WTC11 (cell line): ENCODE results near the gene MTG1.

ENCODE experiments used
- ATF1 ChIP-seq: sonication (generic); formaldehyde crosslinking; IDR thresholded peaks from 2 replicates; pipeline ENCODE4 v1.8.1; 2023; ENCODE audit warnings: mild to moderate bottlenecking, moderate library complexity, missing genetic modification reagents
- ELF4 ChIP-seq: sonication (generic); formaldehyde crosslinking; IDR thresholded peaks from 2 replicates; pipeline ENCODE4 v1.8.1; 2022; ENCODE audit warnings: low read depth, mild to moderate bottlenecking, moderate library complexity, missing genetic modification reagents
- ESRRA ChIP-seq: sonication (generic); formaldehyde crosslinking; IDR thresholded peaks from 2 replicates; pipeline ENCODE4 v1.8.1; 2022; ENCODE audit warnings: mild to moderate bottlenecking, missing genetic modification reagents, borderline replicate concordance
- JUN ChIP-seq: sonication (generic); formaldehyde crosslinking; IDR thresholded peaks from 2 replicates; pipeline ENCODE4 v1.8.0; 2023; ENCODE audit warnings: mild to moderate bottlenecking, missing genetic modification reagents
- SP1 ChIP-seq: sonication (generic); formaldehyde crosslinking; conservative IDR thresholded peaks from 2 replicates; pipeline ENCODE4 v1.8.1; 2022; ENCODE audit warnings: missing genetic modification reagents
- TF ChIP-seq, protein P1 (sequence below): fragments of 200-600 bp; IDR thresholded peaks from 2 replicates; pipeline ENCODE4 v1.8.0; 2022; ENCODE audit warnings: antibody characterized with exemption
- TF ChIP-seq, protein P2 (sequence below): sonication (generic); formaldehyde crosslinking; IDR thresholded peaks from 2 replicates; pipeline ENCODE4 v1.8.1; 2022; ENCODE audit warnings: missing genetic modification reagents, borderline replicate concordance
- TF ChIP-seq, protein P3 (sequence below): sonication (generic); formaldehyde crosslinking; IDR thresholded peaks from 2 replicates; pipeline ENCODE4 v1.8.0; 2022; ENCODE audit warnings: mild to moderate bottlenecking, missing genetic modification reagents
- TF ChIP-seq, protein P4 (sequence below): sonication (generic); formaldehyde crosslinking; IDR thresholded peaks from 2 replicates; pipeline ENCODE4 v1.8.1; 2023; ENCODE audit warnings: mild to moderate bottlenecking, missing genetic modification reagents, moderate library complexity
- TF ChIP-seq, protein P5 (sequence below): sonication (generic); formaldehyde crosslinking; IDR thresholded peaks from 2 replicates; pipeline ENCODE4 v1.8.0; 2022; ENCODE audit warnings: mild to moderate bottlenecking, missing genetic modification reagents
- TF ChIP-seq, protein P6 (sequence below): sonication (generic); formaldehyde crosslinking; IDR thresholded peaks from 2 replicates; pipeline ENCODE4 v1.8.0; 2022; ENCODE audit warnings: mild to moderate bottlenecking, missing genetic modification reagents

DNA sequence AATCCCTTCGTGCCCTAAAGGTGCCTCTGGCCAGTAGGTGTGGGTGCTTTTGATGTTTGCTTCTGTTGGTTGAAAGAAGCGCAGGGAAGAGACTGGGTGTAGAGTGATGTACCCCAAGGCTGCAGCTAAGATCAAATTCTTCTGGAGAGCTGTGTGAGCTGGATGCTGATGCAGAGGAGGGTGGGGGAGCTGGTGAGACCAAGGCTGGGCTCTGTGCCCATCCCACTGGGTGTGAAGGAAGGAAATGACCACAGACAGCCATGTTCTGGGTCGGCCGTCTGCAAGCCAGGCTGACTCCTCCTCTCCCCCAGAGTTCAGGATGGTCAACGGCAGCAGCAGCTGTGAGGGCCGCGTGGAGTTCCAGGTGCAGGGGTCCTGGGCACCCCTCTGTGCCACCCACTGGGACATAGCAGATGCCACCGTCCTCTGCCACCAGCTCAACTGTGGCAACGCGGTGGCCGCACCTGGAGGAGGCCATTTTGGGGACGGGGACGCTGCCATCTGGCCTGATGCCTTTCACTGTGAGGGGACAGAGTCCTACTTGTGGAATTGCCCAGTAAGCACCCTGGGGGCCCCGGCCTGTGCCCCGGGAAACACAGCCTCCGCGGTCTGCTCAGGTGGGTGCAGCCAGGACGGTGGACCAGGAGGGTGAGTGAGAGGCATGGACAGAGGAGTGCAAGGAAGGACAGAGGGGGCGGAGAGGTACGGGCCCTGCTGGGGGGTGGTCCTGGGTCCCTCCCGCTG is 64.9 kb downstream of the MTG1 start:
- TF ChIP-seq, protein P1, sequence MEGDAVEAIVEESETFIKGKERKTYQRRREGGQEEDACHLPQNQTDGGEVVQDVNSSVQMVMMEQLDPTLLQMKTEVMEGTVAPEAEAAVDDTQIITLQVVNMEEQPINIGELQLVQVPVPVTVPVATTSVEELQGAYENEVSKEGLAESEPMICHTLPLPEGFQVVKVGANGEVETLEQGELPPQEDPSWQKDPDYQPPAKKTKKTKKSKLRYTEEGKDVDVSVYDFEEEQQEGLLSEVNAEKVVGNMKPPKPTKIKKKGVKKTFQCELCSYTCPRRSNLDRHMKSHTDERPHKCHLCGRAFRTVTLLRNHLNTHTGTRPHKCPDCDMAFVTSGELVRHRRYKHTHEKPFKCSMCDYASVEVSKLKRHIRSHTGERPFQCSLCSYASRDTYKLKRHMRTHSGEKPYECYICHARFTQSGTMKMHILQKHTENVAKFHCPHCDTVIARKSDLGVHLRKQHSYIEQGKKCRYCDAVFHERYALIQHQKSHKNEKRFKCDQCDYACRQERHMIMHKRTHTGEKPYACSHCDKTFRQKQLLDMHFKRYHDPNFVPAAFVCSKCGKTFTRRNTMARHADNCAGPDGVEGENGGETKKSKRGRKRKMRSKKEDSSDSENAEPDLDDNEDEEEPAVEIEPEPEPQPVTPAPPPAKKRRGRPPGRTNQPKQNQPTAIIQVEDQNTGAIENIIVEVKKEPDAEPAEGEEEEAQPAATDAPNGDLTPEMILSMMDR = no peak
- TF ChIP-seq ESRRA (no peak), JUN (CRISPR knock-in tag) (no peak), ELF4 (CRISPR knock-in tag) (no peak), SP1 (CRISPR knock-in tag) (no peak), ATF1 (CRISPR knock-in tag) (no peak)
- TF ChIP-seq, protein P2, sequence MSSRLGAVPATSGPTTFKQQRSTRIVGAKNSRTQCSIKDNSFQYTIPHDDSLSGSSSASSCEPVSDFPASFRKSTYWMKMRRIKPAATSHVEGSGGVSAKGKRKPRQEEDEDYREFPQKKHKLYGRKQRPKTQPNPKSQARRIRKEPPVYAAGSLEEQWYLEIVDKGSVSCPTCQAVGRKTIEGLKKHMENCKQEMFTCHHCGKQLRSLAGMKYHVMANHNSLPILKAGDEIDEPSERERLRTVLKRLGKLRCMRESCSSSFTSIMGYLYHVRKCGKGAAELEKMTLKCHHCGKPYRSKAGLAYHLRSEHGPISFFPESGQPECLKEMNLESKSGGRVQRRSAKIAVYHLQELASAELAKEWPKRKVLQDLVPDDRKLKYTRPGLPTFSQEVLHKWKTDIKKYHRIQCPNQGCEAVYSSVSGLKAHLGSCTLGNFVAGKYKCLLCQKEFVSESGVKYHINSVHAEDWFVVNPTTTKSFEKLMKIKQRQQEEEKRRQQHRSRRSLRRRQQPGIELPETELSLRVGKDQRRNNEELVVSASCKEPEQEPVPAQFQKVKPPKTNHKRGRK (CRISPR knock-in tag) = no peak
- TF ChIP-seq, protein P3, sequence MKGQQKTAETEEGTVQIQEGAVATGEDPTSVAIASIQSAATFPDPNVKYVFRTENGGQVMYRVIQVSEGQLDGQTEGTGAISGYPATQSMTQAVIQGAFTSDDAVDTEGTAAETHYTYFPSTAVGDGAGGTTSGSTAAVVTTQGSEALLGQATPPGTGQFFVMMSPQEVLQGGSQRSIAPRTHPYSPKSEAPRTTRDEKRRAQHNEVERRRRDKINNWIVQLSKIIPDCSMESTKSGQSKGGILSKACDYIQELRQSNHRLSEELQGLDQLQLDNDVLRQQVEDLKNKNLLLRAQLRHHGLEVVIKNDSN = no peak
- TF ChIP-seq, protein P4, sequence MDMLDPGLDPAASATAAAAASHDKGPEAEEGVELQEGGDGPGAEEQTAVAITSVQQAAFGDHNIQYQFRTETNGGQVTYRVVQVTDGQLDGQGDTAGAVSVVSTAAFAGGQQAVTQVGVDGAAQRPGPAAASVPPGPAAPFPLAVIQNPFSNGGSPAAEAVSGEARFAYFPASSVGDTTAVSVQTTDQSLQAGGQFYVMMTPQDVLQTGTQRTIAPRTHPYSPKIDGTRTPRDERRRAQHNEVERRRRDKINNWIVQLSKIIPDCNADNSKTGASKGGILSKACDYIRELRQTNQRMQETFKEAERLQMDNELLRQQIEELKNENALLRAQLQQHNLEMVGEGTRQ (CRISPR knock-in tag) = no peak
- TF ChIP-seq, protein P5, sequence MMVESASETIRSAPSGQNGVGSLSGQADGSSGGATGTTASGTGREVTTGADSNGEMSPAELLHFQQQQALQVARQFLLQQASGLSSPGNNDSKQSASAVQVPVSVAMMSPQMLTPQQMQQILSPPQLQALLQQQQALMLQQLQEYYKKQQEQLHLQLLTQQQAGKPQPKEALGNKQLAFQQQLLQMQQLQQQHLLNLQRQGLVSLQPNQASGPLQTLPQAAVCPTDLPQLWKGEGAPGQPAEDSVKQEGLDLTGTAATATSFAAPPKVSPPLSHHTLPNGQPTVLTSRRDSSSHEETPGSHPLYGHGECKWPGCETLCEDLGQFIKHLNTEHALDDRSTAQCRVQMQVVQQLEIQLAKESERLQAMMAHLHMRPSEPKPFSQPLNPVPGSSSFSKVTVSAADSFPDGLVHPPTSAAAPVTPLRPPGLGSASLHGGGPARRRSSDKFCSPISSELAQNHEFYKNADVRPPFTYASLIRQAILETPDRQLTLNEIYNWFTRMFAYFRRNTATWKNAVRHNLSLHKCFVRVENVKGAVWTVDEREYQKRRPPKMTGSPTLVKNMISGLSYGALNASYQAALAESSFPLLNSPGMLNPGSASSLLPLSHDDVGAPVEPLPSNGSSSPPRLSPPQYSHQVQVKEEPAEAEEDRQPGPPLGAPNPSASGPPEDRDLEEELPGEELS (CRISPR knock-in tag) = no peak
- TF ChIP-seq, protein P6, sequence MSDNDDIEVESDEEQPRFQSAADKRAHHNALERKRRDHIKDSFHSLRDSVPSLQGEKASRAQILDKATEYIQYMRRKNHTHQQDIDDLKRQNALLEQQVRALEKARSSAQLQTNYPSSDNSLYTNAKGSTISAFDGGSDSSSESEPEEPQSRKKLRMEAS (CRISPR knock-in tag) = no peak
